NCI-H1436 treated with DMSO at 0.1 percent for 48 hours (cell line): Measurements from ENCODE around the gene C19orf38.
"Not testable (repeated sequence)": the region's sequence is repeated elsewhere in the genome, so short reads cannot be mapped to it uniquely, and the experiment has no call there.

Source experiments
- DNase-seq: peaks from one replicate; lab custom pipeline; 2025; lab: John Stamatoyannopoulos, UW

C19orf38 gene

DNA sequence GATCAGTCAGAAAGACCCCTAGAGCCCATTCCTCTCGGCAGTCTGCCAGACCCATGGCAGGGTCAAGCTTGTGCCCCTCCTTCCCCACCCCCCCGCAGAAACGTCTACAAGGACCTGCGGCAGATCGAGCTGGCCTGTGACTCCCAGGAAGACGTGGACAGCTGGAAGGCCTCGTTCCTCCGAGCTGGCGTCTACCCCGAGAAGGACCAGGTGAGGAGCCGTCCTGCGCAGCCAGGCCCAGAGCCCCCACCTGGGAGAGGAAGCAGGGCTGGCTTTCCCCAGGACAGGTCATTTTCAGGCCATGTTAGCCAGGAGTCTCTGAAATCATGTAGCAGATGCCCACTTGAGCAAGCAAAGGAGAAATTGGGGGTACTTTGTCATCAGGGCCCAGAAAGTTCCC is 24.5 kb upstream of the C19orf38 start:
- no peak for DNase-seq

GRCh38 chr19:10826231-10826630 is 22.0 kb upstream of the C19orf38 start:
- no peak for DNase-seq

- no peak for DNase-seq
Observed at GRCh38 chr19:10826846-10827245, 21.4 kb upstream of the C19orf38 start.

- DNase-seq, result no peak
Observed at GRCh38 chr19:10828981-10829821, 19.0 kb upstream of the C19orf38 start.

DNA sequence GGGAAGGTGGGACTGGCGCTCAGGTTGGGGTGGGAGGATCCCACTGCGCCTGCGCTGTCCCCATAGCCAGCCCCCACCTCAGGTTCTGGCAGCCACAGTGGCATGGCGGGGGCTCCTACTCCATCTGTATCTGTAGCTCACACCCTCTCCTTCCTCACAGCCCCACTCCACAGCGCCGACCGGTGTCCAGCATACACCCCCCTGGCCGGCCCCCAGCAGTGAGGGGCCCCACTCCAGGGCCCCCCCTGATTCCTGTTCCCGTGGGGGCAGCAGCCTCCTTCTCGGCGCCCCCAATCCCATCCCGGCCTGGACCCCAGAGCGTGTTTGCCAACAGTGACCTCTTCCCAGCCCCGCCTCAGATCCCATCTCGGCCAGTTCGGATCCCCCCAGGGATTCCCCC is 18.2 kb upstream of the C19orf38 start:
- DNase-seq, result no peak

GRCh38 chr19:10830370-10830769 is 17.8 kb upstream of the C19orf38 start:
- no peak for DNase-seq

GRCh38 chr19:10830931-10831779 is 17.1 kb upstream of the C19orf38 start:
- DNase-seq, result no peak

DNA sequence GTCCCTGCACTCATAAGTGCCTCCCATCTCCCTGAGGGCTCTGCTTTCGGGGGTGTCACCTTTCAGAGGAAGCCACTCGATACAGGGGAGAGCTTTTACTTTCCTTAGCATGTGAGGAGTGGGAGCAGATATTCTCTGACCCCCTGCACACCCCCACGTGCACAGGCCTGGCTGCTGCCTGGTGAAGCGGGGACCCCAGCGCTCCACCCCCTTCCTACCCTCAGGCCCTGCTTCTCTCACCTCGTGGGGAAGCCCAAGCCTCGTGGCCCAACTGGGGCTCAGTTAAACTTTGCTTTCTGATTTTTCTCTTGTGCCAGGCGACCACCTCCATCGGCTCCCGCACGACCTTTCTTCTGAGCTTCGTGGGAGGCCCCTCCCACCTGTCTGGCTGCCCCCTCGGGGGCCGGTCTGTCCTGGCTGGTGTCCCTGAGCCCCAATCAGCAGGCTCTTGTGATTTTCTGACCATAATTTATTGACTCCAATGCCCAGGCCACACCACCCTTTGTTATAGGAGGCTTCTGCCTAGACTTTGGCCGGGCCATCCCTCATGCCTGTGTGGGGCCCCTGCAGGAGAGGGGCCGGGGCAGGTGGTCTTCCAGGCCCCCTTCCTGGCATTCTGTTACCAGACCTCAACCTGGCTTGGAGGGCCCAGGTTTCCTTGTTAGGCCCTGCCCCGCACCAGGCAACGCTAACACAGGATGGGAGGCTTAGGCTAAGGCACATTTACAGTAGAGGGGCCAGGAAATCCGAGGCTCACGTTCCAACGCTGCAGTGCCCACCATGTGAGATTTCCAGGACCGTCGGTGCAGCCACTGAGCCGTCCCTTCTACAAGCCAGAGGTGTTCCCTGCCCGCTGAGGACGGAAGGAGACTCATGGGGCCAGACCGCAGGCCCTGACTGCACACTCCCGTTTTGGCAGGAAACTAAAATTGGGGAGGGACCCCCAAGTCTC is 16.0 kb upstream of the C19orf38 start:
- DNase-seq, result no peak

DNA sequence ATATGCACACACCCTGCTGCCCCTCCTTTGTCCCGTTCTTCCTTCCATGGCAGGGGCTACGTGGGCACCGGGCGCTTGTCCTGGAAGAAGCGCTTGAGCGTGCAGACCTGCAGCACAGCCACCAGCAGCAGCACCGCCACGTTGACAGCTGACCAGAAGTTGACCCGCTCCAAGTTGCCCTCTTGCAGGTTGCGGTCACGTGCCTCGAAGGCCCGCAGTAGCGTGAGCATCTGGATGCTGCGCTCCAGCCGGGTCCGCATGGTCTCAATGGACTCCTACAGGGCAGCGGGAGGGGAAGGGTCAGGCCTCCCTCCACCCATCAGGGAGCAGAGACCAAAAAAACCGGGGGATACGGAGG is 15.3 kb upstream of the C19orf38 start:
- no peak for DNase-seq

DNA sequence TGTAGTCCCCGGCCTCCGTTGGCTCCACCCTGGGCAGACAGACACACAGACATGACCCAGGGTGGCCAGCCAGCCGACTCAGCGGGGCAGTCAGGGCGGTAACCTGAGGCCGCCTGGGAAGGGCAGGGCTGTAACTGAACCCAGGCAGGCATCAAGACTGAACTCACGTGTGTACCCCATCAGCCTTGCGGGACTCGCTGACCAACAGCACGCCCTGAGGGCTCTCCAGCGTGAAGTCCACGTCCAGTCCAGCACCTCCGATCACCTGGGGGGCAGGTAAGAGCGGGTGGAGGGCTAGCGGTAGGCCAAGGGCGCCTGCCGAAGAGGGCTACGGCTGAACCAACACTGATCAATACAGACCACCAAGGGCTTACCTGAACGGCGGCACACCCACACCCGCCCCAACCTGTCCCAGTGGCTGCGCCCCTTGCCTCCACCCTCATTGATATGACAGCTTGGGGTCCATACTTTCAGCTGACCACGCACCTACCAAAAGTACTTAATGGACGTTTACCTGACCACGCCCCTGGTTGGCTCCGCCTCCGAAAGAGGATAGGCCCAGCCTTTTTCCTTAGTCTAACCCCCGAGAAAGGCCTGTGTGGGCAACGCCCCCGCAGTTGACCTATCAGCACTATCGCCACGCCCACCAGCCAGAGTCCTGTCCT is 13.0 kb upstream of the C19orf38 start:
- no peak for DNase-seq

- DNase-seq, result peak; percentile 97
Observed at GRCh38 chr19:10835754-10836478, 12.3 kb upstream of the C19orf38 start, which contains the start of gene TMED1. TMED1 (minus strand) TSS chr19:10836212; CDS start chr19:10836191, 21 bp downstream.

DNA sequence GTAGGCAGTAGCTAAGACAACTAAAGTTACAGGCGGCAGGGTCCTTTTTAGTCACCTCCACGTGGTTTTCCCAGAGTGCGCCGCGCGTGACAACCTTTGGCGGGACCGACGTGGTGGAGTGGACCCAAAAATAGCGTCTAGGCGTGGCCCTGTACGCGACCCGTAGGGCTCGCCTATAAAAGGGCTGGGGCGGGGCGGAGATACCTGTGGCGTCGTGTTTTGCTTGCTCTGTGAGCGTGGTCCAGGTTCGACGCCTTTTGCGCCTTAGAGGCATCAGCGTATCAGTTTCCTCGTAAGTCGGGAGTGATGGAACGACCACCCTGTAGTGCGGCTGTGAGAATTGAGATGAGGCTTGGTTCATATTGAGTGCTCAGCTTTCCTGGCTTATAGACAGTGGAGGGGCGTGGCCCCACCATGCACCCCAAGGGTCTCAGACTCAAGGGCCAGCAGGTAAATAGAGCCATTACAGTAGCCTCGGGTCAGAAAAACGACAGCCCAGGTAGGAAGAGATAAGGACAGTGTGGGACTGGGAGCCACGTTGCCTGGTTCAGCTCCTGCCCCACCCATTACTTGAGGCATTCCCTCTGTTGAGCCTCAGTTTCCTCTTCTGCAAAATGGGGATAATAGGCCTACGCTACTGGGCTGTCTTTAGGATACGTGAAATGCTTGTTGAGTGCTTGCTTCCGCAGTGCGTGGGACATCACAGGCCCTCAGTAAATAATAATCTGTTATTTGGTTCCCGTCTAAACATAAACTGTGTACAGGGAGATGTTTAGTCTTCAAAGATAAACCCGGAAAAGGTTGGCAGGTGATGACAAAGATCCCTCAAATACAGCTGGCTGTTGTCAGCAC is 11.5 kb upstream of the C19orf38 start:
- DNase-seq, result peak; percentile 78

DNA sequence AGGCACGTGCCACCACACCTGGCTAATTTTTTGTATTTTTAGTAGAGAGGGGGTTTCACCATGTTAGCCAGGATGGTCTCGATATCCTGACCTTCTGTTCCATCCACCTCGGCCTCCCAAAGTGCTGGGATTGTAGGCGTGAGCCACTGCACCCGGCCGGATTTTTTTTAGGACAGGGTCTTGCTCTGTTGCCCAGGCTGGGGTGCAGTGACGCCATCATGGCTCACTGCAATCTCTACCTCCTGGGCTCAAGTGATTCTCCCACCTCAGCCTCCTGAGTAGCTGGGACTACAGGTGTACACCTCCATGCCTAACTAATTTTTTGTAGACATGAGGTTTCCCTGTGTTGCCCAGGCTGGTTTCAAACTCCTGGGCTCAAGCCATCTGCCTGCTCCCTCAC is 10.6 kb upstream of the C19orf38 start:
- DNase-seq, result not testable (repeated sequence)

- no peak for DNase-seq
Observed at GRCh38 chr19:10838377-10838776, 9.8 kb upstream of the C19orf38 start.

- DNase-seq, result no peak
Observed at GRCh38 chr19:10839114-10840050, 8.8 kb upstream of the C19orf38 start.

- no peak for DNase-seq
Observed at GRCh38 chr19:10842788-10843187, 5.4 kb upstream of the C19orf38 start.

DNA sequence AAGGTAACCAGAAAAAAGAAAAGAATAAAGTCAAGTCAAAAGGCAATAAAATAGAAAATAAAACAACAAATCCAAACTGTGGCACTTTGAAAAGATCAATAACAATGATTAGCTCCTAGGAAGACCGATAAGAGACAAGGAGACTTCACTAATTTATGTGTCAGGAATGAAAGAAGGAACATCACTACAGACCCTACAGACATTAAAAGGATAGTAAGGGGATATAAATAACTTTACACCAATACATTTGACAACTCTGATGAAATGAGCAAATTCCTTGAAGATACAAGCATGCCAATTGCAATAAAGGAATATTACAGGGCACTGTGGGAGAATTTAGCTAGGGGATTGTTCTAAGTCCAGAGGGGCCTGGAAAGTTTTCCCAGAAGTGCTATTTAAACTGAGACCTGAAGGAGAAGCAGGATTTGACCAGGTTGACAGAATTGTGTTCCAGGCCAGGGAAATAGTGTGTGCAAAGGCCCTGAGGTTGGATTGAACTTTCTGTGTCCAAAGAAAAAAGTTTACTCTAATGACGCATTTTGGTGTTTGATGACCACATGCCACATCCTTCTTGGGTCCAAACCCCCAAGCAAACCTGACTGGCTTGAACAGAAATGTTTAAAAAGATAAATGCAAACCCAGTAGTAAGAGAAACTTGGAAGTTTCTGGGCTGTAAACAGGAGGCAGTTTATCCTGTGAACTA is 1.6 kb upstream of the C19orf38 start:
- DNase-seq, result no peak

GRCh38 chr19:10850631-10851030 is 2.4 kb downstream of the C19orf38 start:
- DNase-seq, result no peak
